ENCODE data around the gene E2F6. TPM values are rescaled to one million over a fixed set of nuclear protein-coding genes. Genes with fewer than 3 reads are reported as not detected.
A peak's percentile ranks its signal among the peaks of the same experiment; 100 is the strongest.

E2F6 gene
- total RNA-seq (15.0 TPM), polyA plus RNA-seq (ENCODE audit: insufficient read depth in 1 of 8, insufficient read length in 8 of 8, low replicate concordance in 1 of 8) (10 to 100 TPM; 16.8 to 23.2 (median 18.9) TPM)
- long read RNA-seq, donor 1, result 0 reads
- long read RNA-seq, donor 2, result 0 reads
- long read RNA-seq, donor 3, partial matches to known transcripts, result 0 of 3 reads
- long read RNA-seq, donor 3, other reads (novel, unspliced or antisense), result 0 of 3 reads
- long read RNA-seq, donor 4, partial matches to known transcripts, result 0 of 2 reads
- long read RNA-seq, donor 4, other reads (novel, unspliced or antisense), result 0 of 2 reads
- long read RNA-seq, donor 5, transcript E2F6-202 (7 exons, 3,218 nt), result major isoform, 13 of 18 reads
- long read RNA-seq, donor 5, partial matches to known transcripts, result 0 of 18 reads
- long read RNA-seq, donor 5, other reads (novel, unspliced or antisense), result 0 of 18 reads
- long read RNA-seq, donor 6, transcript E2F6-202 (7 exons, 3,218 nt), result major isoform, 7 of 11 reads
- long read RNA-seq, donor 6, partial matches to known transcripts, result 0 of 11 reads
- long read RNA-seq, donor 6, other reads (novel, unspliced or antisense), result 0 of 11 reads
- long read RNA-seq, donor 7, partial matches to known transcripts, result 0 of 6 reads
- long read RNA-seq, donor 7, other reads (novel, unspliced or antisense), result 0 of 6 reads
- long read RNA-seq, donor 8, partial matches to known transcripts, result 0 of 5 reads
- long read RNA-seq, donor 8, other reads (novel, unspliced or antisense), result 0 of 5 reads
- long read RNA-seq, donor 9, partial matches to known transcripts, result 0 of 9 reads
- long read RNA-seq, donor 9, other reads (novel, unspliced or antisense), result 0 of 9 reads
- long read RNA-seq, donor 10, partial matches to known transcripts, result 0 of 8 reads
- long read RNA-seq, donor 10, other reads (novel, unspliced or antisense), result 0 of 8 reads
- long read RNA-seq, donor 11, transcript E2F6-202 (7 exons, 3,218 nt), result major isoform, 7 of 10 reads
- long read RNA-seq, donor 11, partial matches to known transcripts, result 0 of 10 reads
- long read RNA-seq, donor 11, other reads (novel, unspliced or antisense), result 0 of 10 reads

- peaks cover 7% of the 10 kb centered on the region for H3K36me3 ChIP-seq (ENCODE audit: control insufficient read depth, insufficient read depth, low read length)
- peak; percentile 98 for DNase-seq
- no peaks in the 10 kb centered on the region for H3K9me3 ChIP-seq (replicated peaks; ENCODE audit: control insufficient read depth, low read depth, low read length)
- H3K27ac ChIP-seq (ENCODE audit: low read length), result peak within 1 kb of the TSS; percentile 86
- peak within 1 kb of the TSS; percentile 59 for H3K4me3 ChIP-seq (ENCODE audit: low read length)
- H3K27me3 ChIP-seq (ENCODE audit: control insufficient read depth, insufficient read depth, low read length), result no peaks in the 10 kb centered on the region
- peaks cover 22% of the 10 kb centered on the region for H3K4me1 ChIP-seq (ENCODE audit: control insufficient read depth, insufficient read depth, low read length)
- under 1% methylated on average over 73 of the region's 86 CpGs for WGBS (ENCODE audit: insufficient coverage)
These were observed at the start of gene E2F6 for GRCh38 chr2:11465485-11466306. TSS of gene E2F6 (minus strand) at chr2:11466161. CDS start at chr2:11465879, 282 bp downstream.

- H3K4me3 ChIP-seq (ENCODE audit: low read length), result no peak overlapping the region
- H3K9me3 ChIP-seq (replicated peaks; ENCODE audit: control insufficient read depth, low read depth, low read length), result no peaks in the 10 kb centered on the region
- no peaks in the 10 kb centered on the region for H3K27me3 ChIP-seq (ENCODE audit: control insufficient read depth, insufficient read depth, low read length)
- H3K27ac ChIP-seq (ENCODE audit: low read length), result no peak overlapping the region
- H3K4me1 ChIP-seq (ENCODE audit: control insufficient read depth, insufficient read depth, low read length), result peaks cover 6% of the 10 kb centered on the region
- WGBS (ENCODE audit: insufficient coverage), result 51% methylated on average over 4 of the region's 6 CpGs
- no peaks in the 10 kb centered on the region for H3K36me3 ChIP-seq (ENCODE audit: control insufficient read depth, insufficient read depth, low read length)
- no peak for DNase-seq
These were observed 49.6 kb upstream of the E2F6 start for GRCh38 chr2:11515490-11515981.

GRCh38 chr2:11514904-11515303, 48.9 kb upstream of the E2F6 start:
- H3K27ac ChIP-seq (ENCODE audit: low read length), result no peak overlapping the region
- H3K4me1 ChIP-seq (ENCODE audit: control insufficient read depth, insufficient read depth, low read length), result peaks cover 6% of the 10 kb centered on the region
- WGBS (ENCODE audit: insufficient coverage), result 89% methylated on average over 4 of the region's 6 CpGs
- H3K27me3 ChIP-seq (ENCODE audit: control insufficient read depth, insufficient read depth, low read length), result no peaks in the 10 kb centered on the region
- H3K36me3 ChIP-seq (ENCODE audit: control insufficient read depth, insufficient read depth, low read length), result no peaks in the 10 kb centered on the region
- H3K4me3 ChIP-seq (ENCODE audit: low read length), result no peak overlapping the region
- DNase-seq, result no peak
- no peaks in the 10 kb centered on the region for H3K9me3 ChIP-seq (replicated peaks; ENCODE audit: control insufficient read depth, low read depth, low read length)

- WGBS (ENCODE audit: insufficient coverage), result no CpG with 5 or more reads among the region's 3 CpGs
- no peaks in the 10 kb centered on the region for H3K9me3 ChIP-seq (replicated peaks; ENCODE audit: control insufficient read depth, low read depth, low read length)
These were observed 48.2 kb upstream of the E2F6 start for GRCh38 chr2:11514081-11514730.

GRCh38 chr2:11513319-11513718, 47.4 kb upstream of the E2F6 start:
- no peaks in the 10 kb centered on the region for H3K27me3 ChIP-seq (ENCODE audit: control insufficient read depth, insufficient read depth, low read length)
- peaks cover 6% of the 10 kb centered on the region for H3K4me1 ChIP-seq (ENCODE audit: control insufficient read depth, insufficient read depth, low read length)
- 80% methylated on average over 2 of the region's 5 CpGs for WGBS (ENCODE audit: insufficient coverage)
- no peak overlapping the region for H3K4me3 ChIP-seq (ENCODE audit: low read length)
- no peaks in the 10 kb centered on the region for H3K9me3 ChIP-seq (replicated peaks; ENCODE audit: control insufficient read depth, low read depth, low read length)
- H3K36me3 ChIP-seq (ENCODE audit: control insufficient read depth, insufficient read depth, low read length), result no peaks in the 10 kb centered on the region
- no peak overlapping the region for H3K27ac ChIP-seq (ENCODE audit: low read length)
- no peak for DNase-seq

More at GRCh38 chr2:11514081-11514730, 48.2 kb upstream of the E2F6 start:
- no peaks in the 10 kb centered on the region for H3K36me3 ChIP-seq (ENCODE audit: control insufficient read depth, insufficient read depth, low read length)
- H3K4me1 ChIP-seq (ENCODE audit: control insufficient read depth, insufficient read depth, low read length), result peaks cover 6% of the 10 kb centered on the region
- H3K4me3 ChIP-seq (ENCODE audit: low read length), result no peak overlapping the region
- no peak for DNase-seq
- H3K27me3 ChIP-seq (ENCODE audit: control insufficient read depth, insufficient read depth, low read length), result no peaks in the 10 kb centered on the region
- H3K27ac ChIP-seq (ENCODE audit: low read length), result no peak overlapping the region

GRCh38 chr2:11512431-11512830, 46.5 kb upstream of the E2F6 start:
- no peaks in the 10 kb centered on the region for H3K36me3 ChIP-seq (ENCODE audit: control insufficient read depth, insufficient read depth, low read length)
- H3K4me1 ChIP-seq (ENCODE audit: control insufficient read depth, insufficient read depth, low read length), result peaks cover 10% of the 10 kb centered on the region
- no peaks in the 10 kb centered on the region for H3K27me3 ChIP-seq (ENCODE audit: control insufficient read depth, insufficient read depth, low read length)
- no peak overlapping the region for H3K4me3 ChIP-seq (ENCODE audit: low read length)
- WGBS (ENCODE audit: insufficient coverage), result 85% methylated on average over 4 of the region's 5 CpGs
- no peaks in the 10 kb centered on the region for H3K9me3 ChIP-seq (replicated peaks; ENCODE audit: control insufficient read depth, low read depth, low read length)
- DNase-seq, result no peak
- H3K27ac ChIP-seq (ENCODE audit: low read length), result no peak overlapping the region

- no peak for DNase-seq
- Histone ChIP-seq H3K27me3 (ENCODE audit: control insufficient read depth, insufficient read depth, low read length) (no peaks in the 10 kb centered on the region), H3K9me3 (replicated peaks; ENCODE audit: control insufficient read depth, low read depth, low read length) (no peaks in the 10 kb centered on the region), H3K4me1 (ENCODE audit: control insufficient read depth, insufficient read depth, low read length) (peaks cover 11% of the 10 kb centered on the region), H3K36me3 (ENCODE audit: control insufficient read depth, insufficient read depth, low read length) (no peaks in the 10 kb centered on the region), H3K4me3 (ENCODE audit: low read length) (no peak overlapping the region), H3K27ac (ENCODE audit: low read length) (no peak overlapping the region)
- no CpG with 5 or more reads among the region's 3 CpGs for WGBS (ENCODE audit: insufficient coverage)
These were observed 43.8 kb upstream of the E2F6 start for GRCh38 chr2:11509657-11510360.

GRCh38 chr2:11508279-11508678, 42.3 kb upstream of the E2F6 start:
- Histone ChIP-seq H3K4me1 (ENCODE audit: control insufficient read depth, insufficient read depth, low read length) (peaks cover 11% of the 10 kb centered on the region), H3K27me3 (ENCODE audit: control insufficient read depth, insufficient read depth, low read length) (no peaks in the 10 kb centered on the region), H3K27ac (ENCODE audit: low read length) (no peak overlapping the region), H3K36me3 (ENCODE audit: control insufficient read depth, insufficient read depth, low read length) (no peaks in the 10 kb centered on the region), H3K9me3 (replicated peaks; ENCODE audit: control insufficient read depth, low read depth, low read length) (peaks cover 3% of the 10 kb centered on the region), H3K4me3 (ENCODE audit: low read length) (no peak overlapping the region)
- DNase-seq, result no peak
- 79% methylated on average over 7 of the region's 8 CpGs for WGBS (ENCODE audit: insufficient coverage)

GRCh38 chr2:11507517-11507916, 41.6 kb upstream of the E2F6 start:
- Histone ChIP-seq H3K9me3 (replicated peaks; ENCODE audit: control insufficient read depth, low read depth, low read length) (peaks cover 7% of the 10 kb centered on the region), H3K27ac (ENCODE audit: low read length) (no peak overlapping the region), H3K4me1 (ENCODE audit: control insufficient read depth, insufficient read depth, low read length) (peaks cover 11% of the 10 kb centered on the region), H3K4me3 (ENCODE audit: low read length) (no peak overlapping the region), H3K36me3 (ENCODE audit: control insufficient read depth, insufficient read depth, low read length) (no peaks in the 10 kb centered on the region), H3K27me3 (ENCODE audit: control insufficient read depth, insufficient read depth, low read length) (no peaks in the 10 kb centered on the region)
- 67% methylated on average over 2 of the region's 2 CpGs for WGBS (ENCODE audit: insufficient coverage)
- no peak for DNase-seq

Measured in muscle of leg (tissue), 16 donors.